ENCODE results near the gene SIMC1. TPM values are rescaled to one million over a fixed set of nuclear protein-coding genes. Genes with fewer than 3 reads are reported as not detected.

Gene SIMC1
- total RNA-seq, 2 experiments from 2014 or later, result 33.6 to 57.5 TPM

DNA sequence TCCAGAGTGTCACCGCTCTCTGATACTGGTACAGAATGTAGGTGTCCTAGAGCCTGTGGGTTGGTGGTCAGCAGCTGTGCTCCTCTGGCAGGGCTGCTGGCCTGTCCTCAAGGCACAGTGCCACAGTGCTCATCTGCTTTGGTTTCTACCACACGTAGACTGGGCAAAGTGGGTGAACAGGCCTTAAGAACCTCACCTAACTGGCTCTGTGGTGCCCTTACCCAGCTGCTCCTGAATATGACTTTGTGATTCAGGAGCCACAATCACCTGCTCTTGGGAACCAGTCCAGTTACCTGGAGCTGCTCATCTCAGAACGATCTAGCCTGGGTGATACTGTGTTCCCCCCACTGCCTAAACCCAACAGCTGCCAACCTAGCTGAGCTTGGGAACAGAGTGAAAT is 143.8 kb downstream of the SIMC1 start:
- POLR2A ChIA-PET, result interaction anchor here (0.9 kb wide), 1 partner anchor 20 kb away, joined by 4 read pairs; no protein-coding TSS in a partner anchor
- TF ChIP-seq EZH2phosphoT487 (IDR thresholded peaks at IDR 0.05; ENCODE audit: borderline replicate concordance, low read depth, low read length), result no peak
- TF ChIP-seq, protein P1, sequence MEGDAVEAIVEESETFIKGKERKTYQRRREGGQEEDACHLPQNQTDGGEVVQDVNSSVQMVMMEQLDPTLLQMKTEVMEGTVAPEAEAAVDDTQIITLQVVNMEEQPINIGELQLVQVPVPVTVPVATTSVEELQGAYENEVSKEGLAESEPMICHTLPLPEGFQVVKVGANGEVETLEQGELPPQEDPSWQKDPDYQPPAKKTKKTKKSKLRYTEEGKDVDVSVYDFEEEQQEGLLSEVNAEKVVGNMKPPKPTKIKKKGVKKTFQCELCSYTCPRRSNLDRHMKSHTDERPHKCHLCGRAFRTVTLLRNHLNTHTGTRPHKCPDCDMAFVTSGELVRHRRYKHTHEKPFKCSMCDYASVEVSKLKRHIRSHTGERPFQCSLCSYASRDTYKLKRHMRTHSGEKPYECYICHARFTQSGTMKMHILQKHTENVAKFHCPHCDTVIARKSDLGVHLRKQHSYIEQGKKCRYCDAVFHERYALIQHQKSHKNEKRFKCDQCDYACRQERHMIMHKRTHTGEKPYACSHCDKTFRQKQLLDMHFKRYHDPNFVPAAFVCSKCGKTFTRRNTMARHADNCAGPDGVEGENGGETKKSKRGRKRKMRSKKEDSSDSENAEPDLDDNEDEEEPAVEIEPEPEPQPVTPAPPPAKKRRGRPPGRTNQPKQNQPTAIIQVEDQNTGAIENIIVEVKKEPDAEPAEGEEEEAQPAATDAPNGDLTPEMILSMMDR (conservative IDR thresholded peaks at IDR 0.05; ENCODE audit: low read length), result no peak

DNA sequence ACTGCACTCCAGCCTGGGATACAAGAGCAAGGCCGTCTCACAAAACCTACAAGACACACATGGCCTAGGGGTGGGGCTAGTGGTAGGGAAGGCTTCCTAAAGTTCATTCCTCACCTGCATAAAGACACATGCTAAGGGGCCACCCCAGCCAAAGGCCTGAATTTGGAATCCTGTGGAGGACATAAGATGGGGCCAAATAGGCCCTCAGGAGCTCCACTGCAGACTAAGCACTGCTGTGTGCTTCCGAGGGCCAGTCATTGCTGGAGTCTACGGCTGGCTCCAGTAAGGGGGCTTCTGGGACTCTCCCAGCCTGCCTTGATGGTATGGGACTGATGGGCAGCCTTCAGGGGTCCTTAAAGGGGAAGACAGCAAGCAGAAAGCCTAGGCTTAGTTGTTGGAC is 144.5 kb downstream of the SIMC1 start:
- peaks cover 23% of the 10 kb centered on the region for H4K20me1 ChIP-seq (ENCODE audit: insufficient read depth, low read length)
- peaks cover 90% of the 10 kb centered on the region for H3K36me3 ChIP-seq (ENCODE audit: insufficient read depth, low read length)
- no peak overlapping the region for H3K4me3 ChIP-seq (ENCODE audit: low read depth, low read length, poor library complexity, severe bottlenecking)
- no TSS peak for BruUV-seq (replicated peaks)
- no peak overlapping the region for H3K27ac ChIP-seq (ENCODE audit: low read depth, low read length, poor library complexity, severe bottlenecking)
- H3K9me2 ChIP-seq (ENCODE audit: insufficient read depth, low read length), result no peaks in the 10 kb centered on the region
- H3K4me1 ChIP-seq (ENCODE audit: insufficient read depth, low read length, poor library complexity, severe bottlenecking), result peaks cover 20% of the 10 kb centered on the region
- H3K4me2 ChIP-seq (ENCODE audit: low read length), result no peak overlapping the region
- DNase-seq (ENCODE audit: low spot score), result no peak
- H3K79me2 ChIP-seq (ENCODE audit: insufficient read depth, low read depth, low read length), result peaks cover 29% of the 10 kb centered on the region
- H3K9me3 ChIP-seq (ENCODE audit: low read length), result no peaks in the 10 kb centered on the region
- ChIA-PET CTCF (ENCODE audit: unreplicated experiment) (interaction anchor here (0.5 kb wide), 1 partner anchor 21 kb away, joined by 9 read pairs; no protein-coding TSS in a partner anchor), POLR2A (interaction anchor here (1.1 kb wide), 1 partner anchor 21 kb away, joined by 3 read pairs; no protein-coding TSS in a partner anchor)
- intact Hi-C loops (cut with micrococcal nuclease; ENCODE audit: unreplicated experiment), result loop anchor here (10.0 kb wide), 1 partner anchor 148 kb away; the partner anchor contains the start of gene SIMC1
- TF ChIP-seq EZH2phosphoT487 (IDR thresholded peaks at IDR 0.05; ENCODE audit: borderline replicate concordance, low read depth, low read length), result no peak
- TF ChIP-seq, protein P1 (conservative IDR thresholded peaks at IDR 0.05; ENCODE audit: low read length), result no peak
- H2AFZ ChIP-seq (ENCODE audit: low read length), result no peak overlapping the region

More for the DNA sequence above, 143.8 kb downstream of the SIMC1 start:
- Histone ChIP-seq H2AFZ (ENCODE audit: low read length) (no peak overlapping the region), H3K79me2 (ENCODE audit: insufficient read depth, low read depth, low read length) (peaks cover 22% of the 10 kb centered on the region), H3K4me1 (ENCODE audit: insufficient read depth, low read length, poor library complexity, severe bottlenecking) (peaks cover 16% of the 10 kb centered on the region), H3K4me3 (ENCODE audit: low read depth, low read length, poor library complexity, severe bottlenecking) (no peak overlapping the region), H3K36me3 (ENCODE audit: insufficient read depth, low read length) (peaks cover 83% of the 10 kb centered on the region), H4K20me1 (ENCODE audit: insufficient read depth, low read length) (peaks cover 18% of the 10 kb centered on the region), H3K9me3 (ENCODE audit: low read length) (no peaks in the 10 kb centered on the region), H3K9me2 (ENCODE audit: insufficient read depth, low read length) (no peaks in the 10 kb centered on the region), H3K4me2 (ENCODE audit: low read length) (no peak overlapping the region), H3K27ac (ENCODE audit: low read depth, low read length, poor library complexity, severe bottlenecking) (no peak overlapping the region)
- CTCF ChIA-PET (ENCODE audit: unreplicated experiment), result no interaction called here
- DNase-seq (ENCODE audit: low spot score), result no peak
- no TSS peak for BruUV-seq (replicated peaks)
- intact Hi-C loops (cut with micrococcal nuclease; ENCODE audit: unreplicated experiment), result loop anchor here (10.0 kb wide), 1 partner anchor 147 kb away; the partner anchor contains the start of gene SIMC1

DNA sequence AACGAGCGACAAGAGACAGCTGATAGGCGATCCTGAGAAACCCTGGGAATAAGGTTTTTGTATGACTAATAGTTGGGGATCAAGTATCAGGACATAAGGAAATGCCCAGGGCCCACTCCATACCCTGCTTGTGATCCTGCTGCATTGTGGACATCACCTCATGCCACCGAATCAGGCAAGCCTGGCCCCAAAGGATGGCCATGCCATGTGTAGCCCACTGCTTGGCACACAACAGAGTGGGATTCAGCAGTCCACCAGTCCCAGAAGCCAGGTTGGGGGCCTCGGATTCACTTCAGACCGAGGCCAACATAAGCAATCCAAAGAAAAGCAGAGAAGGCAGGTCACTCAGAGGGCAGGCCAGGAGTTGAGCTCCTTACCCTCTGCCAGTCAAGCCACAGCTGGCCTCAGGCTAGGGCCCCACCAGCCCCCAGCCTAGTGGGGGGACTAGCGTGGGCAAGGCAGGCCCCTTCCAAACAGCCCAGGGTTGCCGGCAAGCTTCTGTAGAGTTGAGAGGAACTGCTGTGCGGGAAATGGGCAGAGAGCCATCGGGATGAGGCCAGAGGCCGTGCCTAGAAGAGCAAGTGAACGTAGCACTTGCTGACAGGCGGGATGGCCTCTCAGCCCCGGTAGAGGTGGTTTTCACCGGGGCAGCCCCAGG is 145.2 kb downstream of the SIMC1 start:
- TF ChIP-seq EZH2phosphoT487 (IDR thresholded peaks at IDR 0.05; ENCODE audit: borderline replicate concordance, low read depth, low read length), result no peak
- TF ChIP-seq, protein P1 (conservative IDR thresholded peaks at IDR 0.05; ENCODE audit: low read length), result no peak
- ChIA-PET POLR2A (interaction anchor here (1.1 kb wide), 1 partner anchor 21 kb away, joined by 3 read pairs; no protein-coding TSS in a partner anchor), CTCF (ENCODE audit: unreplicated experiment) (interaction anchor here (0.5 kb wide), 1 partner anchor 21 kb away, joined by 9 read pairs; no protein-coding TSS in a partner anchor)
- no peaks in the 10 kb centered on the region for H3K9me3 ChIP-seq (ENCODE audit: low read length)
- H3K4me3 ChIP-seq (ENCODE audit: low read depth, low read length, poor library complexity, severe bottlenecking), result no peak overlapping the region
- no TSS peak for BruUV-seq (replicated peaks)
- no peak overlapping the region for H2AFZ ChIP-seq (ENCODE audit: low read length)
- intact Hi-C loops (cut with micrococcal nuclease; ENCODE audit: unreplicated experiment), result loop anchor here (10.0 kb wide), 1 partner anchor 149 kb away; the partner anchor contains the start of gene SIMC1
- peaks cover 20% of the 10 kb centered on the region for H3K4me1 ChIP-seq (ENCODE audit: insufficient read depth, low read length, poor library complexity, severe bottlenecking)
- peaks cover 36% of the 10 kb centered on the region for H3K79me2 ChIP-seq (ENCODE audit: insufficient read depth, low read depth, low read length)
- no peak overlapping the region for H3K4me2 ChIP-seq (ENCODE audit: low read length)
- H3K36me3 ChIP-seq (ENCODE audit: insufficient read depth, low read length), result peaks cover 93% of the 10 kb centered on the region
- DNase-seq (ENCODE audit: low spot score), result no peak
- H4K20me1 ChIP-seq (ENCODE audit: insufficient read depth, low read length), result peaks cover 23% of the 10 kb centered on the region
- no peaks in the 10 kb centered on the region for H3K9me2 ChIP-seq (ENCODE audit: insufficient read depth, low read length)
- H3K27ac ChIP-seq (ENCODE audit: low read depth, low read length, poor library complexity, severe bottlenecking), result no peak overlapping the region
